HEK293T (cell line): ENCODE data around the gene AGBL4.

Experiments
- ARNT ChIP-seq: fragments of 450-650 bp; IDR thresholded peaks from 2 replicates; pipeline ENCODE4 v1.6.1; 2017; ENCODE audit warnings: mild to moderate bottlenecking
- FOXA1 ChIP-seq: fragments of 450-650 bp; IDR thresholded peaks from 2 replicates; pipeline ENCODE4 v1.6.1; 2016; ENCODE audit warnings: mild to moderate bottlenecking
- FOXK2 ChIP-seq: fragments of 450-650 bp; IDR thresholded peaks from 2 replicates; pipeline ENCODE4 v1.6.1; 2016; ENCODE audit warnings: mild to moderate bottlenecking
- PKNOX1 ChIP-seq: fragments of 450-650 bp; IDR thresholded peaks from 2 replicates; pipeline ENCODE4 v1.6.1; 2016
- SP1 ChIP-seq: fragments of 450-650 bp; IDR thresholded peaks from 2 replicates; pipeline ENCODE4 v1.6.1; 2017
- TARDBP ChIP-seq: fragments of 450-650 bp; IDR thresholded peaks from 2 replicates; pipeline ENCODE4 v1.6.1; 2016
- ZNF384 ChIP-seq: fragments of 450-650 bp; IDR thresholded peaks from 2 replicates; pipeline ENCODE4 v1.6.1; 2016

GRCh38 chr1:48820491-48820890 lies 1203.3 kb downstream of the AGBL4 start:
- TF ChIP-seq ARNT: no peak
- TF ChIP-seq ZNF384: no peak
- no peak for TF ChIP-seq FOXA1
- no peak for TF ChIP-seq PKNOX1
- no peak for TF ChIP-seq FOXK2
- TF ChIP-seq TARDBP: no peak
- TF ChIP-seq SP1: no peak
